NCI-H2227 (cell line): ENCODE data around the gene PPARGC1A.

Experiments
- DNase-seq: peaks from one replicate; lab custom pipeline; 2025; ENCODE audit not compliant: unreplicated experiment; lab: John Stamatoyannopoulos, UW

The PPARGC1A gene

GRCh38 chr4:23909671-23910070, 19.8 kb upstream of the PPARGC1A start:
- no peak for DNase-seq

GRCh38 chr4:23906839-23907238, 17.0 kb upstream of the PPARGC1A start:
- no peak for DNase-seq

GRCh38 chr4:23904639-23905071, 14.8 kb upstream of the PPARGC1A start:
- no peak for DNase-seq

GRCh38 chr4:23903859-23904438, 14.1 kb upstream of the PPARGC1A start:
- DNase-seq = no peak

GRCh38 chr4:23902222-23902804, 12.5 kb upstream of the PPARGC1A start:
- DNase-seq = no peak

GRCh38 chr4:23900636-23901035, 10.8 kb upstream of the PPARGC1A start:
- no peak for DNase-seq

- no peak for DNase-seq
Observed at GRCh38 chr4:23899565-23899964, 9.7 kb upstream of the PPARGC1A start.

- DNase-seq = no peak
Observed at GRCh38 chr4:23897564-23898109, 7.8 kb upstream of the PPARGC1A start.

- DNase-seq = no peak
Observed at GRCh38 chr4:23894021-23894420, 4.2 kb upstream of the PPARGC1A start.

- no peak for DNase-seq
Observed at GRCh38 chr4:23891064-23891421, 1.2 kb upstream of the PPARGC1A start.

- DNase-seq = no peak
Observed at GRCh38 chr4:23890369-23891063, 669 bp upstream of the PPARGC1A start.

GRCh38 chr4:23889391-23889790, 456 bp downstream of the PPARGC1A start:
- no peak for DNase-seq

- DNase-seq = no peak
Observed at GRCh38 chr4:23888421-23889319, 1.2 kb downstream of the PPARGC1A start.

- DNase-seq = no peak
Observed at GRCh38 chr4:23887989-23888388, 1.9 kb downstream of the PPARGC1A start.

- no peak for DNase-seq
Observed at GRCh38 chr4:23887173-23887572, 2.7 kb downstream of the PPARGC1A start.

- no peak for DNase-seq
Observed at GRCh38 chr4:23885943-23886590, 3.8 kb downstream of the PPARGC1A start.

- no peak for DNase-seq
Observed at GRCh38 chr4:23884741-23885140, 5.1 kb downstream of the PPARGC1A start.

GRCh38 chr4:23884261-23884660, 5.6 kb downstream of the PPARGC1A start:
- DNase-seq = no peak

GRCh38 chr4:23882976-23883531, 6.8 kb downstream of the PPARGC1A start:
- DNase-seq = no peak

- no peak for DNase-seq
Observed at GRCh38 chr4:23881674-23882337, 8.0 kb downstream of the PPARGC1A start.
